LNCAP (cell line): ENCODE results near the gene RTN4RL2.

Experiments used
- TF ChIP-seq, protein P1 (sequence below): fragments of 450-650 bp; IDR thresholded peaks from 2 replicates; pipeline ENCODE4 v1.5.1; 2017; ENCODE audit warnings: mild to moderate bottlenecking

Gene RTN4RL2

DNA sequence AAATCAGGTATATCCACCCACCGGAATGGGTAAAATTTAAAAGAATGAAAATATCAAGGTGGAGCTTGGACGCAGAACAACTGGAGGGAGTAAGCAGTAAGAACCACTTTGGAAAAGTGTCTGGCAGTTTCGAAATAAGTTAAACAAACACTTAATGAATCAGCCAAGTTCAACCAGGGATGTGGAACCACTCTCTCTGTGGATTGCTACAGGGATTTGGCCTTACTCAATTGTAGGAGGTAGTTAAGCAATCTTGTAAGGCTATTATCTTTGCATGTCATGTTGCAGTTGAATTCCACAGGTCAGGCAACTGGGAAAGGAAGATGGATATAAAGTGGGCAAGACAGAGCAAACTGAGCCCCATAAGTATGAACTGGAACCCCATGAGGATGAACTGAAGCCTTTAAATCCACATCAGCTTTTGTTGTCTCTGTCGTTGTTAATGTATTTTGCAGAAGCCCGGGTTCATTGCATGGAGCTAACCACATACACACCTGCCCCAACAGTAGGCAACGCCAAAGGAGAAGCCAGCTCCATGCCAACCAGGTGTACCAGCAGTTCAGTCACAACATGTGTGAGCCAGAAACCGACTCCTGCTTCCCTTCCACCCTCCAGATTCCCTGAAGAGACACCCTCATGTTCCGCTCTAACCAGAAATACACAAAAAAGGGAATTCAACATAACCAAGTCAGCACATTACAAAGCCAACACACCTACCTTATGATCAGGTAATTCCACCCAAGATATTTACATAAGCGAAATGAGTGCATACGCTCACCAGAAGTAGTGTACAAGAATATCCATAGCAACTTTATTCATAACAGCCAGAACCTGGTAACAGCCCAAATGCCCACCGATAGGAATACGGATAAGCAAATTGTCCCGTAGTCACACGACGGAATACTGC, 25.4 kb upstream of the RTN4RL2 start:
- TF ChIP-seq, protein P1, sequence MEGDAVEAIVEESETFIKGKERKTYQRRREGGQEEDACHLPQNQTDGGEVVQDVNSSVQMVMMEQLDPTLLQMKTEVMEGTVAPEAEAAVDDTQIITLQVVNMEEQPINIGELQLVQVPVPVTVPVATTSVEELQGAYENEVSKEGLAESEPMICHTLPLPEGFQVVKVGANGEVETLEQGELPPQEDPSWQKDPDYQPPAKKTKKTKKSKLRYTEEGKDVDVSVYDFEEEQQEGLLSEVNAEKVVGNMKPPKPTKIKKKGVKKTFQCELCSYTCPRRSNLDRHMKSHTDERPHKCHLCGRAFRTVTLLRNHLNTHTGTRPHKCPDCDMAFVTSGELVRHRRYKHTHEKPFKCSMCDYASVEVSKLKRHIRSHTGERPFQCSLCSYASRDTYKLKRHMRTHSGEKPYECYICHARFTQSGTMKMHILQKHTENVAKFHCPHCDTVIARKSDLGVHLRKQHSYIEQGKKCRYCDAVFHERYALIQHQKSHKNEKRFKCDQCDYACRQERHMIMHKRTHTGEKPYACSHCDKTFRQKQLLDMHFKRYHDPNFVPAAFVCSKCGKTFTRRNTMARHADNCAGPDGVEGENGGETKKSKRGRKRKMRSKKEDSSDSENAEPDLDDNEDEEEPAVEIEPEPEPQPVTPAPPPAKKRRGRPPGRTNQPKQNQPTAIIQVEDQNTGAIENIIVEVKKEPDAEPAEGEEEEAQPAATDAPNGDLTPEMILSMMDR, result no peak

DNA sequence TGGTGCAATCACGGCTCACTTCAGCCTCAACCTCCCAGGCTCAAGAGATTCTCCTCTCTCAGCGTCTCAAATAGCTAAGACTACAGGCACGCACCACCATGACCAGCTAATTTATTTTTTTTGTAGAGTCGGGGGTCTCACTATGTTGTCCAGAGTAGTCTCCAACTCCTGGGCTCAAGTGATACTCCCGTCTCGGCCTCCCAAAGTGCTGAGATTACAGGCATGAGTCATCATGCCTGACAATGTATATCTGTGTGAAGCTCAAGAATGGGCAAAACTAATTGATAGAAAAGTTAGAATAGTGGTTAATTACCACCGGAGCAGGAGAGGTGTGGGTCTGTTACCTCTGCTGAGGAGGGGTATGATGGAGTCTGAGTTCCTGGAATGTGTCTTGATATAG, 24.3 kb upstream of the RTN4RL2 start:
- TF ChIP-seq, protein P1, result no peak

DNA sequence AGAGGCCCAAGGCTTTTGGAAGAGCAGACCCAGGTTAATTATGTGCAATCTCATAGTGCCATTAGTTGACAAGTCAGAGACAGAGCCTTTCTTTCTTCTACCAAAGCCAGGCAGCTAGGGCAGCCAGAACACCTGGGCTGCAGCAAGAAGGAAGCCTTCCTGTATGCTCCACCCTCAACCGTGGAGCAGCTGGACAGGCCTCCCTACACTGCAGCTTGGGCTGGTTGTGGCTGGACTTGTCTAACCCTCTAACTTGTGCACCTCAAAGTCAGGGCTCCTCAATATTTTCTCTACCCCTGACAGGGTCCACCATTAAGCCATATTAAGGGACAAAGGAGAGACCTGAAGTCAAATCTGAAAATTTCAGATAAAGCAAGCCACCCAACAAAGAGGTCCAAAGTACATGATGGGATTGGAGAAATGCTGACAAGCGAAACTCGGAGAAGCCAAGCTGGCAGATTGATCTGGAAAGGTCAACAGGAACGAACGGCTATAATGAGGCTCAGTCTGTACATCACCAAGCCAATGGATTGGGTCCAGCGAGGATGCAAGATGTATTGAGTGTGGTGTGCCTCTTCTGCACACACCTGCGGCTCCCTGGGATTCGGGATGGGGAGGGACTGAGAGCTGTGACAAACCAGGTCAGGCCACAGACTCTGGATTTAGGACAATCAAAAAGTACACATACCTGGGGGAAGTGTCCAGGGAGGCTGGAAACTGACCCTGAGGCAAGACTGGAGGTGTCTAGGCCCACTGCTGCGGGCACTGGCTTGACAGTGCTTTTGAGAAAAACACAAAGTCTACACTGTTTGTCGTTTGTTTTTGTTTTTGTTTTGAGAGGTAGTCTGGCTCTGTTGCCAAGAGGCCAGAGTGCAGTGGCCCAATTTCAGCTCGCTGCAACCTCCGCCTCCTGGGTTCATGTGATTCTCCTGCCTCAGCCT, 21.7 kb upstream of the RTN4RL2 start:
- TF ChIP-seq, protein P1, result no peak

DNA sequence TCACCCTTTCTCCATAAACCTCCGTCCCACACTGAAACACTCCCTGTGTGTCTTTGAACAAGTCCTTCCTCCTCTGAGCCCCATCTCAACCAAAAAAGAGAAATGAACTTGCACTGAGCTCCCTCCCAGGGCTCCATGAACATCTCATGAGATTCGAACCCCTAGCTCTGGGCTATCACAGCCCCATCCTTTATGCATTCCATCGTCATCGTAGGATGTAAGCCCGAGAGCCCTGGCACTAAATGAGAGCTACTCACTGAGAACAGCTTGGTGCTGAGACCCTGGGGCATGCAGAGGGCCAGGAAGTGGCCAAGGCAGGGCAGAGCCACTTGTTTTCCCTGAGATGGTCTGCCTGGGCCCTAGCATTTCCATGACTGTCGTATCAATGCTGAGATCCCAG, 20.5 kb upstream of the RTN4RL2 start:
- TF ChIP-seq, protein P1, result no peak

DNA sequence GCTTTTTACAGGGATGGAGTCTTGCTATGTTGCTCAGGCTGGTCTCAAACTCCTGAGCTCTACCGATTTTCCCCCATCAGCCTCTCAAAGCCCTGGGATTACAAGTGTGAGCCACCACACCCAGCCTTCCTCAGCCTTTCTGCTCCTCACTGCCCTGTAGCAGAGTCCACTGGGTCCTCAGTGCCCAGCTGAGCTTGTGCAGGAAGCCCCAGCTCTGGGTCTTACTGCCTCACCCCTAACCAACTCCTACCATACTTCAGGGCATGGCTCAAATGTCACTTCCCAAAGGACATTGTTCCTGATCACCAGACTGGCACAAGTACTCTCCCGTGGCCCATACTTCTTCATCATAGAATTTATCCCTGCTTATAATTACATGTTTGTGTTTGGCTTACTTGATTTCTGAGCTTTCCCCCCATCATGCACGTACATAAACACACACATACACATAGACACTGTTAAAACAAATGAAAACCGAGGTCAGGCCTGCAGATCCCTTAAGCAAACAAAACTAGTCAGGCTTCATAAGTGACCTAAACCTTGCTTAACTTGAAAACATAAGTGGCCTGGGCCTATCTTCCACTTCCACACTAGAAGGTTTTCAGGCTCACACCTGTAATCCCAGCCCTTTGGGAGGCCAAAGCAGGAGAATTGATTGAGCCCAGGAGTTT, 19.4 kb upstream of the RTN4RL2 start:
- TF ChIP-seq, protein P1, result no peak

DNA sequence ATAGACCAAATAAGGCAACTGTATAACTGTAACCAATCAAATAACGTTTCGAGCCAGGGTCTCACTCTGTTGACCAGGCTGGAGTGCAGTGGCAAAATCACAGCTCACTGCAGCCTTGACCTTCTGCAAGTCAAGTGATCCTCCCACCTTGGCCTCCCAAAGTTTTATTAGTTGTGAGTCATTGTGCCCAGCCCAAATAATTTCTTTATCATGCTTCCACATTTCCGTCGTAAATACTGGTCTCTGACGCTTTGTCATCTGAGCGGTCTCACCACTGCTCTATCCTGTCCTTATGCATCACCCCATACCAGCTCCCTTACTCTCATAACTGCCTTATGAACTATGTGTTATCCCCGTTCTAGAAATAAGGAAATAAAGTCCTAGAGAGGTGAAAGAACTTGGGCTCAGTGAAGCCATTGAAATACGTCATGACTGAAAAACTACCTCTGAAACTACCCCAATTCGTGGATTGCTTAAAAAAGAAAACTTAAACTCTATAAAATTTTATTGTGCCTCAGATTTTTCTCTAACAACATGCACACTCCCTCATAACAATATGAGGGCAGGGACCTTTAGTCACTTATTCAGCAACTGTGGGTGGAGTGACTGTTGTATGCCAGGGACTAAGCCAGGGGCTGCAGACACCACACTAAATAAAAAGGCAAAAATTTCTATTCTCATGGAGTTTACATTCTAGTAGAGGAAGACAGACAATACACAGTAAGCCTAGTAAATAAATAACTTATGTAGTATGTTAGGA, 15.8 kb upstream of the RTN4RL2 start:
- TF ChIP-seq, protein P1, result no peak
